ENCODE results near the gene LIPA.

Gene LIPA

DNA sequence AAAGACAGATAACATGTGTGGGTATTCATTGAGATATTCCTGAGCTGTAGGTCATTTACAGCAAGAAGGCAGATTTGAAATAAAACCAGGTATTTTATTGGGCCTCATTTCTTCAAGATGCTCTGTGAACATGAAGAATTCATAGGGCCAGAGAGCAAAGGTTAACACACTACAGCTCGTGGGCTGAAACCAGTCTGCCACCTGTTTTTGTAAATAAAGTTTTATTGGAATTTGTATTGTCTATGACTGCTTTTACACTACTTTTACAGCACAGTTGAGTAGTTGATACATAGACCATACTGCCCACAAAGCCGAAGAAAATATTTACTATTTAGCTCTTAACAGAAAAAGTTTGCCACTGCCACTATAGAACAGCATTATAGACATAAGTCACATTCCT lies 22.1 kb upstream of the LIPA start:
- TF ChIP-seq ZNF70 (CRISPR knock-in tag; IDR thresholded peaks at IDR 0.05) (no peak), OSR1 (CRISPR knock-in tag; IDR thresholded peaks at IDR 0.05) (no peak), TOX (CRISPR knock-in tag; IDR thresholded peaks at IDR 0.05; ENCODE audit: borderline replicate concordance) (no peak), ISL1 (CRISPR knock-in tag; IDR thresholded peaks at IDR 0.05) (no peak), PPARA (CRISPR knock-in tag; IDR thresholded peaks at IDR 0.05; ENCODE audit: borderline replicate concordance) (no peak), ZNF565 (CRISPR knock-in tag; conservative IDR thresholded peaks at IDR 0.05; ENCODE audit: low read depth) (no peak), BACH2 (CRISPR knock-in tag; IDR thresholded peaks at IDR 0.05; ENCODE audit: borderline replicate concordance) (no peak), ZFP30 (CRISPR knock-in tag; IDR thresholded peaks at IDR 0.05) (no peak), ESRRG (CRISPR knock-in tag; IDR thresholded peaks at IDR 0.05) (no peak)
- TF ChIP-seq, protein P1, sequence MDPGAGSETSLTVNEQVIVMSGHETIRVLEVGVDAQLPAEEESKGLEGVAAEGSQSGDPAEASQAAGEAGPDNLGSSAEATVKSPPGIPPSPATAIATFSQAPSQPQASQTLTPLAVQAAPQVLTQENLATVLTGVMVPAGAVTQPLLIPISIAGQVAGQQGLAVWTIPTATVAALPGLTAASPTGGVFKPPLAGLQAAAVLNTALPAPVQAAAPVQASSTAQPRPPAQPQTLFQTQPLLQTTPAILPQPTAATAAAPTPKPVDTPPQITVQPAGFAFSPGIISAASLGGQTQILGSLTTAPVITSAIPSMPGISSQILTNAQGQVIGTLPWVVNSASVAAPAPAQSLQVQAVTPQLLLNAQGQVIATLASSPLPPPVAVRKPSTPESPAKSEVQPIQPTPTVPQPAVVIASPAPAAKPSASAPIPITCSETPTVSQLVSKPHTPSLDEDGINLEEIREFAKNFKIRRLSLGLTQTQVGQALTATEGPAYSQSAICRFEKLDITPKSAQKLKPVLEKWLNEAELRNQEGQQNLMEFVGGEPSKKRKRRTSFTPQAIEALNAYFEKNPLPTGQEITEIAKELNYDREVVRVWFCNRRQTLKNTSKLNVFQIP (CRISPR knock-in tag; IDR thresholded peaks at IDR 0.05; ENCODE audit: borderline replicate concordance, low read depth): no peak
- TF ChIP-seq, protein P2, sequence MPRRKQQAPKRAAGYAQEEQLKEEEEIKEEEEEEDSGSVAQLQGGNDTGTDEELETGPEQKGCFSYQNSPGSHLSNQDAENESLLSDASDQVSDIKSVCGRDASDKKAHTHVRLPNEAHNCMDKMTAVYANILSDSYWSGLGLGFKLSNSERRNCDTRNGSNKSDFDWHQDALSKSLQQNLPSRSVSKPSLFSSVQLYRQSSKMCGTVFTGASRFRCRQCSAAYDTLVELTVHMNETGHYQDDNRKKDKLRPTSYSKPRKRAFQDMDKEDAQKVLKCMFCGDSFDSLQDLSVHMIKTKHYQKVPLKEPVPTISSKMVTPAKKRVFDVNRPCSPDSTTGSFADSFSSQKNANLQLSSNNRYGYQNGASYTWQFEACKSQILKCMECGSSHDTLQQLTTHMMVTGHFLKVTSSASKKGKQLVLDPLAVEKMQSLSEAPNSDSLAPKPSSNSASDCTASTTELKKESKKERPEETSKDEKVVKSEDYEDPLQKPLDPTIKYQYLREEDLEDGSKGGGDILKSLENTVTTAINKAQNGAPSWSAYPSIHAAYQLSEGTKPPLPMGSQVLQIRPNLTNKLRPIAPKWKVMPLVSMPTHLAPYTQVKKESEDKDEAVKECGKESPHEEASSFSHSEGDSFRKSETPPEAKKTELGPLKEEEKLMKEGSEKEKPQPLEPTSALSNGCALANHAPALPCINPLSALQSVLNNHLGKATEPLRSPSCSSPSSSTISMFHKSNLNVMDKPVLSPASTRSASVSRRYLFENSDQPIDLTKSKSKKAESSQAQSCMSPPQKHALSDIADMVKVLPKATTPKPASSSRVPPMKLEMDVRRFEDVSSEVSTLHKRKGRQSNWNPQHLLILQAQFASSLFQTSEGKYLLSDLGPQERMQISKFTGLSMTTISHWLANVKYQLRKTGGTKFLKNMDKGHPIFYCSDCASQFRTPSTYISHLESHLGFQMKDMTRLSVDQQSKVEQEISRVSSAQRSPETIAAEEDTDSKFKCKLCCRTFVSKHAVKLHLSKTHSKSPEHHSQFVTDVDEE (CRISPR knock-in tag; IDR thresholded peaks at IDR 0.05): no peak
- TF ChIP-seq, protein P3, sequence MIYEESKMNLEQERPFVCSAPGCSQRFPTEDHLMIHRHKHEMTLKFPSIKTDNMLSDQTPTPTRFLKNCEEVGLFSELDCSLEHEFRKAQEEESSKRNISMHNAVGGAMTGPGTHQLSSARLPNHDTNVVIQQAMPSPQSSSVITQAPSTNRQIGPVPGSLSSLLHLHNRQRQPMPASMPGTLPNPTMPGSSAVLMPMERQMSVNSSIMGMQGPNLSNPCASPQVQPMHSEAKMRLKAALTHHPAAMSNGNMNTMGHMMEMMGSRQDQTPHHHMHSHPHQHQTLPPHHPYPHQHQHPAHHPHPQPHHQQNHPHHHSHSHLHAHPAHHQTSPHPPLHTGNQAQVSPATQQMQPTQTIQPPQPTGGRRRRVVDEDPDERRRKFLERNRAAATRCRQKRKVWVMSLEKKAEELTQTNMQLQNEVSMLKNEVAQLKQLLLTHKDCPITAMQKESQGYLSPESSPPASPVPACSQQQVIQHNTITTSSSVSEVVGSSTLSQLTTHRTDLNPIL (CRISPR knock-in tag; IDR thresholded peaks at IDR 0.05; ENCODE audit: low read depth): no peak
- no peak for ATAC-seq

DNA sequence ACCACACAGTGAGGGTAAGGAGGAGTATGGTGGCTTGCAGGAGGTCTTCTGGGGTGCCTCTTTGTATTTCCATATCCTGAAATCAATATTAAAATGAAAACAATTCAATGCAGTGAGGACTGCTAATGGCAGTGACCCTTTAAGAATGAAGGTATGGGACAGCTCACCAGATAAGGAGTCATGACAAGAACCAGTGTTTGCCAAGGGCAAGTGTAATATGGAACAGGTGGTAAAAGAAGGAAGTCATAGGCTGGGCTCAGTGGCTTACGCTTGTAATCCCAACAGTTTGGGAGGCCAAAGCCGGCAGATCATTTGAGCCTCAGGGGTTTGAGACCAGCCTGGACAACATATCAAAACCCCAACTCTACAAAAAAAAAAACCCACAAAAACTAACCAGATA lies 20.0 kb upstream of the LIPA start:
- TF ChIP-seq RARB (CRISPR knock-in tag; IDR thresholded peaks at IDR 0.05) (no peak), ZNF8 (CRISPR knock-in tag; IDR thresholded peaks at IDR 0.05) (no peak), ARNTL (CRISPR knock-in tag; IDR thresholded peaks at IDR 0.05; ENCODE audit: borderline replicate concordance, low read depth) (no peak), ZFP30 (CRISPR knock-in tag; IDR thresholded peaks at IDR 0.05) (no peak), GLIS3 (CRISPR knock-in tag; IDR thresholded peaks at IDR 0.05) (no peak), ZFP3 (CRISPR knock-in tag; IDR thresholded peaks at IDR 0.05) (no peak), OSR1 (CRISPR knock-in tag; IDR thresholded peaks at IDR 0.05) (no peak), BACH2 (CRISPR knock-in tag; IDR thresholded peaks at IDR 0.05; ENCODE audit: borderline replicate concordance) (no peak), CSDC2 (CRISPR knock-in tag; IDR thresholded peaks at IDR 0.05) (no peak), ESRRG (CRISPR knock-in tag; IDR thresholded peaks at IDR 0.05) (no peak), SNAI2 (CRISPR knock-in tag; IDR thresholded peaks at IDR 0.05) (no peak), ZNF70 (CRISPR knock-in tag; IDR thresholded peaks at IDR 0.05) (no peak)
- TF ChIP-seq, protein P4, sequence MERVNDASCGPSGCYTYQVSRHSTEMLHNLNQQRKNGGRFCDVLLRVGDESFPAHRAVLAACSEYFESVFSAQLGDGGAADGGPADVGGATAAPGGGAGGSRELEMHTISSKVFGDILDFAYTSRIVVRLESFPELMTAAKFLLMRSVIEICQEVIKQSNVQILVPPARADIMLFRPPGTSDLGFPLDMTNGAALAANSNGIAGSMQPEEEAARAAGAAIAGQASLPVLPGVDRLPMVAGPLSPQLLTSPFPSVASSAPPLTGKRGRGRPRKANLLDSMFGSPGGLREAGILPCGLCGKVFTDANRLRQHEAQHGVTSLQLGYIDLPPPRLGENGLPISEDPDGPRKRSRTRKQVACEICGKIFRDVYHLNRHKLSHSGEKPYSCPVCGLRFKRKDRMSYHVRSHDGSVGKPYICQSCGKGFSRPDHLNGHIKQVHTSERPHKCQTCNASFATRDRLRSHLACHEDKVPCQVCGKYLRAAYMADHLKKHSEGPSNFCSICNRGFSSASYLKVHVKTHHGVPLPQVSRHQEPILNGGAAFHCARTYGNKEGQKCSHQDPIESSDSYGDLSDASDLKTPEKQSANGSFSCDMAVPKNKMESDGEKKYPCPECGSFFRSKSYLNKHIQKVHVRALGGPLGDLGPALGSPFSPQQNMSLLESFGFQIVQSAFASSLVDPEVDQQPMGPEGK (CRISPR knock-in tag; IDR thresholded peaks at IDR 0.05; ENCODE audit: borderline replicate concordance): no peak
- TF ChIP-seq, protein P5, sequence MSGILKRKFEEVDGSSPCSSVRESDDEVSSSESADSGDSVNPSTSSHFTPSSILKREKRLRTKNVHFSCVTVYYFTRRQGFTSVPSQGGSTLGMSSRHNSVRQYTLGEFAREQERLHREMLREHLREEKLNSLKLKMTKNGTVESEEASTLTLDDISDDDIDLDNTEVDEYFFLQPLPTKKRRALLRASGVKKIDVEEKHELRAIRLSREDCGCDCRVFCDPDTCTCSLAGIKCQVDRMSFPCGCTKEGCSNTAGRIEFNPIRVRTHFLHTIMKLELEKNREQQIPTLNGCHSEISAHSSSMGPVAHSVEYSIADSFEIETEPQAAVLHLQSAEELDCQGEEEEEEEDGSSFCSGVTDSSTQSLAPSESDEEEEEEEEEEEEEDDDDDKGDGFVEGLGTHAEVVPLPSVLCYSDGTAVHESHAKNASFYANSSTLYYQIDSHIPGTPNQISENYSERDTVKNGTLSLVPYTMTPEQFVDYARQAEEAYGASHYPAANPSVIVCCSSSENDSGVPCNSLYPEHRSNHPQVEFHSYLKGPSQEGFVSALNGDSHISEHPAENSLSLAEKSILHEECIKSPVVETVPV (CRISPR knock-in tag; IDR thresholded peaks at IDR 0.05): no peak
- TF ChIP-seq, protein P3 (CRISPR knock-in tag; IDR thresholded peaks at IDR 0.05; ENCODE audit: low read depth): no peak
- TF ChIP-seq, protein P2 (CRISPR knock-in tag; IDR thresholded peaks at IDR 0.05): no peak
- ATAC-seq: no peak
